ENCODE results near the gene FOSL1.

FOSL1 gene

DNA sequence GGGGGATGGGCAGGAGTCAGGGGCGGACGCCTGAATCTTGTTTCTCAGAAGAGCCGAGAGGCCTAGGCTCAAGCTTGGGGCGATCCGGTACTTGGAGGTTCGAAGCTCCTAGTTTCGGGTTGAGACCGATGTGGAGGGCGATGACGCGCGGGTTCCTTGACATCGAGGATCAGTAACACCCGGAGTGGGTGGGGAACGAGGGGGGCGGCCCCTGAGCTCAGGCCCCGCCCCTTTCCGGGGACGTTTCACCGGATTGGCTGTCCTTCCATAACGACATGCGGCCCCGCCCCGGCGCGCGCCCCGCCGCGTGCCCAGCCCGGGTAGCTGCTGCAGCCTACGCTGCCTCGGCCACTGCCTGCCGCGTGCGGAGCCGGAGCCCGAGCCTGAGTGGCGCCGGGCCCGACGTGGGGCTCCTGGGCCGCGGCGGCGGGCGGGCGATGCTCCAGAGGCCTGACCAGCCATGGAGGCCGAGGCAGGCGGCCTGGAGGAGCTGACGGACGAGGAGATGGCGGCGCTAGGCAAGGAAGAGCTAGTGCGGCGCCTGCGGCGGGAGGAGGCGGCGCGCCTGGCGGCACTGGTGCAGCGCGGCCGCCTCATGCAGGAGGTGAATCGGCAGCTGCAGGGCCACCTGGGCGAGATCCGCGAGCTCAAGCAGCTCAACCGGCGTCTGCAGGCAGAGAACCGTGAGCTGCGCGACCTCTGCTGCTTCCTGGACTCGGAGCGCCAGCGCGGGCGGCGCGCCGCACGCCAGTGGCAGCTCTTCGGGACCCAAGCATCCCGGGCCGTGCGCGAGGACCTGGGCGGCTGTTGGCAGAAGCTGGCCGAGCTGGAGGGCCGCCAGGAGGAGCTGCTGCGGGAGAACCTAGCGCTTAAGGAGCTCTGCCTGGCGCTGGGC is 9.6 kb downstream of the FOSL1 start, which contains the start of gene CCDC85B:
Gene CCDC85B, plus strand, starts transcription at position 350 of the 895 bp plus-strand sequence. Its CDS starts 111 bp downstream, at position 461.
- DNase-seq (ENCODE audit: insufficient read length, low spot score) (peak; percentile 86), FAIRE-seq (peak; percentile 91)
- no peak for TF ChIP-seq SPI1 (IDR thresholded peaks at IDR 0.05; ENCODE audit: low read depth, low read length)
- peak; percentile 55; the same call in 1 of the 2 replicates for TF ChIP-seq TAF1 (IDR thresholded peaks at IDR 0.05; ENCODE audit: low read depth, low read length)
- TF ChIP-seq POU2F2 (IDR thresholded peaks at IDR 0.05; ENCODE audit: low read depth, low read length): no peak; the same call in 1 of the 2 replicates
- peak; percentile 77 for TF ChIP-seq POLR2AphosphoS5 (IDR thresholded peaks at IDR 0.05; ENCODE audit: low read depth, low read length)
- no peak for TF ChIP-seq PAX5 (IDR thresholded peaks at IDR 0.05; ENCODE audit: insufficient read depth, low read length, severe bottlenecking)
- peak; percentile 80 for TF ChIP-seq POLR2A (IDR thresholded peaks at IDR 0.05; ENCODE audit: low read depth, low read length)

DNA sequence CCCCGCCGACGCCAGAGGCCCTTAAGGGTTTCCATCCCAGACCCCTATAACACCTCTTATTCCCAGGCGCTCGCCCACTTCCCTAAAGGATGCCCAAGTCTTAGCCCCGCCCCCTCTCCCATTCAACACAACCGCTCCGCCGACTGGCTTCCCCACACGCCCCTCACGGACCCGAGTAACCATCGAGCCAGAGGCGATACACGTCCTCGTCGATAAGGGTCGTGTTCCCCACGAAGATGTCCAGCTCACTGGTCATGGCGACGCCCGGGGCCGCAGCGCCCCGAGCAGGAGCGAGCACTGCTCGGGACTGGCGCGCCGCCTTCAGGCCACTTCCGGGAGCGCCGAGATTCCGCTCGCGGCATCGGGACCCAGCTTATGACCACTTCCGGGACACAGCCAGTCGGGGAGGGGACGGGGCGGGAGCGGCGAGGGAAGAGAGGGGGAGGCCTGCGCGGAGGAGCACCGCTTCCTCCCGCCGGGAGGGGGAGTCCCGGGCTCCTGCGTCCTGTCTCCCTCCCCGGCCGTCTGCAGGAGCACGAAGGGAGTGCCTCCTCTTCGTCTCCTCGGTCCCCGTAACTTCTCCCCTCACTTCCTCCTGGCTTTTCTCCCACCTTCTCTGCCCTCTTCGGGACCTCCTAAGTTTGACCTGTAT is 11.9 kb downstream of the FOSL1 start, which contains the start of gene FIBP:
Gene FIBP, minus strand, starts transcription at position 309 of the 652 bp plus-strand sequence. Its CDS starts 53 bp downstream, at position 256.
- FAIRE-seq (peak; percentile 92), DNase-seq (ENCODE audit: insufficient read length, low spot score) (peak; percentile 97)
- TF ChIP-seq SPI1 (IDR thresholded peaks at IDR 0.05; ENCODE audit: low read depth, low read length): peak; percentile 58; the same call in 1 of the 2 replicates
- peak; percentile 51; the same call in 1 of the 2 replicates for TF ChIP-seq POU2F2 (IDR thresholded peaks at IDR 0.05; ENCODE audit: low read depth, low read length)
- TF ChIP-seq POLR2AphosphoS5 (IDR thresholded peaks at IDR 0.05; ENCODE audit: low read depth, low read length): peak; percentile 83
- no peak for TF ChIP-seq PAX5 (IDR thresholded peaks at IDR 0.05; ENCODE audit: insufficient read depth, low read length, severe bottlenecking)
- no peak; the same call in 1 of the 2 replicates for TF ChIP-seq TAF1 (IDR thresholded peaks at IDR 0.05; ENCODE audit: low read depth, low read length)
- peak; percentile 83 for TF ChIP-seq POLR2A (IDR thresholded peaks at IDR 0.05; ENCODE audit: low read depth, low read length)

GRCh38 chr11:65887723-65888162 is 12.4 kb downstream of the FOSL1 start:
- no peak for FAIRE-seq
- TF ChIP-seq POLR2AphosphoS5 (IDR thresholded peaks at IDR 0.05; ENCODE audit: low read depth, low read length): no peak
- TF ChIP-seq POLR2A (IDR thresholded peaks at IDR 0.05; ENCODE audit: low read depth, low read length): no peak
- no peak for TF ChIP-seq PAX5 (IDR thresholded peaks at IDR 0.05; ENCODE audit: insufficient read depth, low read length, severe bottlenecking)
- no peak for TF ChIP-seq TAF1 (IDR thresholded peaks at IDR 0.05; ENCODE audit: low read depth, low read length)
- TF ChIP-seq POU2F2 (IDR thresholded peaks at IDR 0.05; ENCODE audit: low read depth, low read length): no peak
- DNase-seq (ENCODE audit: insufficient read length, low spot score): no peak

- FAIRE-seq (no peak), DNase-seq (ENCODE audit: insufficient read length, low spot score) (no peak)
- TF ChIP-seq TAF1 (IDR thresholded peaks at IDR 0.05; ENCODE audit: low read depth, low read length) (no peak), PAX5 (IDR thresholded peaks at IDR 0.05; ENCODE audit: insufficient read depth, low read length, severe bottlenecking) (no peak), POU2F2 (IDR thresholded peaks at IDR 0.05; ENCODE audit: low read depth, low read length) (no peak), POLR2AphosphoS5 (IDR thresholded peaks at IDR 0.05; ENCODE audit: low read depth, low read length) (no peak), POLR2A (IDR thresholded peaks at IDR 0.05; ENCODE audit: low read depth, low read length) (no peak), SPI1 (IDR thresholded peaks at IDR 0.05; ENCODE audit: low read depth, low read length) (no peak)
Measured at GRCh38 chr11:65886826-65887722, 13.1 kb downstream of the FOSL1 start.

DNA sequence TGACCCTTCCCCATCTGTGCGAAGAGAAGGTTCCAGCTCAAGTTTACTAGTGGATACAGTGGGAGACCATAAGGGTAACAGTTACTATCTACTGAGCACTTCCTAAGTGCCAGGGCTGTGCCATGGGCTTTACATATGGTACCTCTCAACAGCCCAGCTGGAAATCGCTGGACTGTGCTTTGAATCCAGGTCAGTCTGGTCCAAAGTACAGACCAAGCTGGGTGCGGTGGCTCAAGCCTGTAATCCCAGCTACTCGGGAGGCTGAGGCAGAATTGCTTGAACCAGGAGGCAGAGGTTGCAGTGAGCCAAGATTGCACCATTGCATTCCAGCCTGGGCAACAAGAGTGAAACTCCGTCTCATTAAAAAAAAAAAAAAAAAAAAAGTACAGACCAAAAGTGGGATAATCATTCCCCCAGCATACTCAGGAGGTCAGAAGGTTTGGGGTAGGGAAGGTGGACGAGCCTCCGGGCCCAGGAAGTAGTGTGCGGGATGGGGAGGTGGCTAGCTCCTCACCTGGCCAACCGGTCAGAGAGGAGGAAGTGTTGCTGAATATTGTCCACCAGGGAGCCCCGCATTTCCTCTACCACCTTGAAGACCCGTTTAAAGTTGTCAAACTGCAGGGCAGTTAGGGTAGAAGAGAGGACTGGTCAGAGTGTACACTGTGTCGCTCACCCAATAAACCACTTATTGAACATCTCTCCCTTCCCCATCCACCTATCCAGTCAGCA is 14.2 kb downstream of the FOSL1 start:
- DNase-seq (ENCODE audit: insufficient read length, low spot score): no peak
- TF ChIP-seq PAX5 (IDR thresholded peaks at IDR 0.05; ENCODE audit: insufficient read depth, low read length, severe bottlenecking) (no peak), SPI1 (IDR thresholded peaks at IDR 0.05; ENCODE audit: low read depth, low read length) (no peak), TAF1 (IDR thresholded peaks at IDR 0.05; ENCODE audit: low read depth, low read length) (no peak), POLR2AphosphoS5 (IDR thresholded peaks at IDR 0.05; ENCODE audit: low read depth, low read length) (no peak), POU2F2 (IDR thresholded peaks at IDR 0.05; ENCODE audit: low read depth, low read length) (no peak), POLR2A (IDR thresholded peaks at IDR 0.05; ENCODE audit: low read depth, low read length) (no peak)
- FAIRE-seq: no peak

- DNase-seq (ENCODE audit: insufficient read length, low spot score) (no peak), FAIRE-seq (no peak)
- no peak for TF ChIP-seq PAX5 (IDR thresholded peaks at IDR 0.05; ENCODE audit: insufficient read depth, low read length, severe bottlenecking)
- TF ChIP-seq POU2F2 (IDR thresholded peaks at IDR 0.05; ENCODE audit: low read depth, low read length): no peak
- no peak for TF ChIP-seq SPI1 (IDR thresholded peaks at IDR 0.05; ENCODE audit: low read depth, low read length)
- TF ChIP-seq POLR2AphosphoS5 (IDR thresholded peaks at IDR 0.05; ENCODE audit: low read depth, low read length): no peak
- no peak for TF ChIP-seq POLR2A (IDR thresholded peaks at IDR 0.05; ENCODE audit: low read depth, low read length)
- TF ChIP-seq TAF1 (IDR thresholded peaks at IDR 0.05; ENCODE audit: low read depth, low read length): no peak
Measured at GRCh38 chr11:65885231-65885630, 15.0 kb downstream of the FOSL1 start.

- DNase-seq (ENCODE audit: insufficient read length, low spot score): peak; percentile 87
- TF ChIP-seq POU2F2 (IDR thresholded peaks at IDR 0.05; ENCODE audit: low read depth, low read length): peak; percentile 59; the same call in 1 of the 2 replicates
- no peak for TF ChIP-seq PAX5 (IDR thresholded peaks at IDR 0.05; ENCODE audit: insufficient read depth, low read length, severe bottlenecking)
- no peak for TF ChIP-seq SPI1 (IDR thresholded peaks at IDR 0.05; ENCODE audit: low read depth, low read length)
- peak; percentile 93 for FAIRE-seq
Measured at GRCh38 chr11:65884716-65885092, 15.5 kb downstream of the FOSL1 start.
